Measurements from ENCODE around the gene HRAS. TPM values are rescaled to one million over a fixed set of nuclear protein-coding genes. Genes with fewer than 3 reads are reported as not detected.

HRAS gene
- total and polyA plus RNA-seq, 2 experiments from 2014 or later: 49.6 to 97.8 TPM

DNA sequence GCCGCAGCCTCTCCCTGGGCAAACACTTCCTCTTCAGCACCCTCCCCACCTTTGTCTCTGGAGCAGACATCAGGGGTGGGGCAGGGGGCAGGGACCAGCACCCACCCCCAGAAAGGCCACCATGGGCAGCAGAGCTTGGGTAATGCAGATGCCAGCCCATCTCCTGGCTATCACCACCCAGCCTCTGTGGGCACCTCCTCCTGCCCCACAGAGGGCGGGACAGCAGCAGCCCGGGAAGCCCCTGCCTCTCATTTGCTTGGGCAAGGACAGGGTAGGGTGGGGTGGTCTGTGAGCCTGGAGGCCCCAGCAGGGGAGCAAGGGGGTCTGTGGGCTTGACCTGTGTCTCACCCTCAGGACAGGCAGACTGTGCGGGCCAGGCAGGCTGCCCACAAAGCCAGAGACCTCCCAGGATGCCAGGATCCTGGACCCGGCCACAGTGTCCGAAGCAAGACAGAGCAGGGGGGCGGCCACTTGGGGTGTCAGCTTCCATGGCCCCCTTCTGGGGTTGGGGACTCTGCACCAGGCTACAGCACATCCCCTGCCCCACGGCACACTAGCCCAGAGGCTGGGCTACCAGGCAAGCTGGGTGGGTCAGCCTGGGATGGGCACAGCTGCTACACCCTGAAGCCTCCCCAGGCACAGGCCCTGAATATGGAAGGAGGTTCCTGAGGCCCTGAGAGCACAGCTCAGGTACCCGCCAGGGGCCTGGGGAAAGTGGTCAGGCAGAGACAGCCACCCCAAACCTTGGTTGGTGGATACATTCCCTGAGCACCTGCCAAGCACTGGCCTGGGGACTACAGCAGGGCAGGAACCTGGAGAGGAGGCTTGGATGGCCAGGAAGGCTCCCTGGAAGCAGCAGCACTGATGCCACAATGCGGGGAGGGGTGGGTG is 32.8 kb downstream of the HRAS start:
- TF ChIP-seq, protein P1, sequence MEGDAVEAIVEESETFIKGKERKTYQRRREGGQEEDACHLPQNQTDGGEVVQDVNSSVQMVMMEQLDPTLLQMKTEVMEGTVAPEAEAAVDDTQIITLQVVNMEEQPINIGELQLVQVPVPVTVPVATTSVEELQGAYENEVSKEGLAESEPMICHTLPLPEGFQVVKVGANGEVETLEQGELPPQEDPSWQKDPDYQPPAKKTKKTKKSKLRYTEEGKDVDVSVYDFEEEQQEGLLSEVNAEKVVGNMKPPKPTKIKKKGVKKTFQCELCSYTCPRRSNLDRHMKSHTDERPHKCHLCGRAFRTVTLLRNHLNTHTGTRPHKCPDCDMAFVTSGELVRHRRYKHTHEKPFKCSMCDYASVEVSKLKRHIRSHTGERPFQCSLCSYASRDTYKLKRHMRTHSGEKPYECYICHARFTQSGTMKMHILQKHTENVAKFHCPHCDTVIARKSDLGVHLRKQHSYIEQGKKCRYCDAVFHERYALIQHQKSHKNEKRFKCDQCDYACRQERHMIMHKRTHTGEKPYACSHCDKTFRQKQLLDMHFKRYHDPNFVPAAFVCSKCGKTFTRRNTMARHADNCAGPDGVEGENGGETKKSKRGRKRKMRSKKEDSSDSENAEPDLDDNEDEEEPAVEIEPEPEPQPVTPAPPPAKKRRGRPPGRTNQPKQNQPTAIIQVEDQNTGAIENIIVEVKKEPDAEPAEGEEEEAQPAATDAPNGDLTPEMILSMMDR (IDR thresholded peaks at IDR 0.05; ENCODE audit: low read depth, low read length): no peak
- Histone ChIP-seq H3K4me3 (no peak overlapping the region), H3K4me1 (ENCODE audit: low read depth) (peaks cover 5% of the 10 kb centered on the region), H3K27me3 (no peaks in the 10 kb centered on the region), H3K9me3 (ENCODE audit: low read depth) (no peaks in the 10 kb centered on the region), H3K36me3 (peaks cover 32% of the 10 kb centered on the region), H3K27ac (no peak overlapping the region)
- DNase-seq (ENCODE audit: low read depth in 1 of 2, low spot score in 1 of 2): no peak

DNA sequence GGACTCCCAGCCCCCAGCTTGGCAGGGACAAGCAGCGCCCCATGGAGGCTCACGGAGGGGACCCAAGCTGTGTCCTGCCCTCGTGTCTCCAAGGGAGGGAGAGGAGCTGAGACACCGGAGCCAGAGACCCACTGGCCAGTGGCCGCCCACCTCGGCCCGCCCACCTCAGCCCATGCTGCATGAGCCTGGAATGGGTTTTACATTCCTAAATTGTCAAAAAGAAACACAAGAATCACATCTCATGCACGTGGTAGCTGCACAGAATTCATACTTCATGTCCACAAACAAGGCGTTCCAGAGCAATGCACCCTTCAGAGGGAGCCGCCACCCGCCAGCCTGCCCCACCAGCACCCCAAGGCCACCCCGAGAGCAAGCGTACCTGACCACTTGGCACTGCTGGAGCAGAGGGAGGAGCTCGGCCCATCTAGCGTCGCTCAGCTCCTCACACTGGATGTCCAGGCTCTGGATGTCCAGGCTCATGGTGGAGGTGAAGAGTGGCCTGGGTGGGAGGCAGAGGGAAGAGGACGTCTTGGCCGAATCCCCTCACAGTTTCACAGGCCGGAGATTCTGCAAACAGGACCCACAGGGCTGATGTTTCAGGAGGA is 33.6 kb downstream of the HRAS start:
- Histone ChIP-seq H3K4me3 (no peak overlapping the region), H3K27me3 (no peaks in the 10 kb centered on the region), H3K9me3 (ENCODE audit: low read depth) (no peaks in the 10 kb centered on the region), H3K36me3 (peaks cover 34% of the 10 kb centered on the region), H3K27ac (no peak overlapping the region), H3K4me1 (ENCODE audit: low read depth) (peaks cover 5% of the 10 kb centered on the region)
- DNase-seq (ENCODE audit: low read depth in 1 of 2, low spot score in 1 of 2): no peak
- TF ChIP-seq, protein P1 (IDR thresholded peaks at IDR 0.05; ENCODE audit: low read depth, low read length): no peak

DNA sequence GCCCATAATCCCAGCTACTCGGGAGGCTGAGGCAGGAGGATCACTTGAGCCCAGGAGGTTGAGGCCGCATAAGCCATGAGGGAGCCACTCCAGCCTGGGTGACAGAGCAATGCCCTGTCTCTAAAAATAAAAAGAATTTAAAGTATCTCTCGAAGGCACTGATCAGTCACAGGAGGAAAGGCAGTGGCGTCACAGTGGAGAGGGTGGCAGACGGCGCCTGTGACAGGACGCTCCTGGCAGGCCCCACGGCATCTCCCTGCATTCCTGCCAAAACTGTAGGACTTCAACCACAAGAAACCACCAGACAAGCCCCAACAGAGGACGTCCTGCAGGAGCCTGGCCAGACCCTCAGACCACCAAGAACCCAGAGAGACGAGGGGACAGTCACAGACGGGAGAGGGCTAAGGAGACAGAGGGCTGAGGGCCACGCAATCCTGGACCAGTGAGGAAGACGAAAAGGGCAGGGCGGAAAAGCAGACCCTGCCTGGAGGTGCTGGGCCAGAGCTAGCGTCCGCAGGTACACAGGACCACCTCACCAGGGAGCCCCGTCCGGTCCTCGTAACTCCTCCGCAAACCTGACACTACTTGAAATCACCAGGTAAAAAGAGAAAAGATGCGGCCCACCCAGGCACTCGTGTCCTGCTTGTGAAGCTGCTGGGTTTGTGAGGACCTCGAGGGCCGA is 34.2 kb downstream of the HRAS start:
- TF ChIP-seq, protein P1 (IDR thresholded peaks at IDR 0.05; ENCODE audit: low read depth, low read length): no peak
- no peaks in the 10 kb centered on the region for H3K27me3 ChIP-seq
- H3K36me3 ChIP-seq: peaks cover 34% of the 10 kb centered on the region
- H3K4me1 ChIP-seq (ENCODE audit: low read depth): peaks cover 5% of the 10 kb centered on the region
- no peak overlapping the region for H3K27ac ChIP-seq
- DNase-seq (ENCODE audit: low read depth in 1 of 2, low spot score in 1 of 2): no peak
- no peaks in the 10 kb centered on the region for H3K9me3 ChIP-seq (ENCODE audit: low read depth)
- H3K4me3 ChIP-seq: no peak overlapping the region

DNA sequence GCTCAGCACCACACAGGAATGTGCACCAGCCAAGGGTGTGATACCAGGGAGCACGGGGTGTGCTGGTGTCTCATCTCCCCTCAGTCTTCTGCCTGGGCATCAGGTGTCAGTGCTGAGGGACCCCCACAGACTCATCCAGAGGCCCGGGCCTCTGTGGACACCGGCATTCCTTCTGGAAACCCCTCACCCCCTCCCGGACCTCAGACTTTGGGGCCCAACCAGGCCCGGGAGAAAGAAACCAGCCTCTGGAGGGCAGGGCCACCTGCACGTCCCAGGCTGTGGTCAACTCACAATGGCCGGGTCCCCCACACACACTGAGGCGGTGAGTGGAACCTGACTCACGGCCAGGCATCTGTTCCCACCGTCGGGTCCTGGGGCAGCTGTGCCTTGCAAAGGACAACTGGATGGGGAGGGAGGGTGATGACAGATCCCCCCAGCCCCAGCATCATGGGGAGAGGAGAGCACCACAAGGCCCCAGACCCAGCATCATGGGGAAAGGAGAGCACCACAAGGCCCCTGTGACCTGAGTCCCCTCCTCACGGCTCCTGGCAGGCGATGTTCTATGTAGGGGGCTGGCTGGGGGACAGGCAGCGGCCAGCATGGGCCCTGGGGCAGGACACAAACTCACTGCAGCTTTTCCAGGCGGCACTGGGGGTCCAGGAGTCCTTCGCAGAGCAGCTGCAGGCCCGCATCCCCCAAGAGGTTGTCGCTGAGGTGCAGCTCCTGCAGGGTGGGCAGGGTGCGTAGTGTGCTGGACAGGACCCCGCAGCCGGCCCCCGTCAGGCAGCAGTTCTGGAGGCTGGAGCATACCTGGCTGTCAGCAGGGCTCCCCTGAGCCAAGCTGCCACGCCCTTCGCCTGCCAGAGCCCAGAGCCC is 35.9 kb downstream of the HRAS start:
- H3K4me1 ChIP-seq (ENCODE audit: low read depth): no peaks in the 10 kb centered on the region
- TF ChIP-seq, protein P1 (IDR thresholded peaks at IDR 0.05; ENCODE audit: low read depth, low read length): no peak

More for the DNA sequence above, 35.9 kb downstream of the HRAS start:
- H3K27ac ChIP-seq: no peak overlapping the region
- DNase-seq (ENCODE audit: low read depth in 1 of 2, low spot score in 1 of 2): no peak
- no peaks in the 10 kb centered on the region for H3K9me3 ChIP-seq (ENCODE audit: low read depth)
- H3K27me3 ChIP-seq: no peaks in the 10 kb centered on the region
- H3K36me3 ChIP-seq: peaks cover 34% of the 10 kb centered on the region
- H3K4me3 ChIP-seq: no peak overlapping the region

All from cardiac muscle cell (in vitro differentiated cells and primary cell).